ENCODE measurements around the gene RASSF5.
A peak's percentile ranks its signal among the peaks of the same experiment; 100 is the strongest.

DNA sequence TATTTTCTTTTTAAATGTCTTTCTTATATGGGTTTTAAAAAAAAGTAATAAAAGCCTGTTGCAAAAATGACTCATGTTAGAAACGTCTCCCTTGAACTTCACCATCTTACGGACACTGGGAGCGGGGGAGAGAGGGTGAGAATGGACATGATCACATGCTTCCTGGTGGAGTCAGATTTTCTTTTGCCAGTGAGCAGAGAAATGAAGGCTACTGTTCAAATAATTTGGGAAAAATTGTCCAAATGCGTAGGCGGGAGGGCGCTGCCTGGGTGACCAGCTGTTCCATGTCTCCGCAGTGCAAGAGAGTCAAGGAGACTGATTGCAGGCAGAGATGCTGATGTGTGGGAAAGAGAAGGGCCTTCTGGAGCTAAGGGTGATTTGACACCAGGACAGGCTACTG, 81.9 kb downstream of the RASSF5 start:
- no peak for TF ChIP-seq CTCF (IDR thresholded peaks at IDR 0.05)
- peak in 1 of 2 donors; percentile 20 for TF ChIP-seq POLR2AphosphoS5 (IDR thresholded peaks at IDR 0.05)
- TF ChIP-seq EP300 (IDR thresholded peaks at IDR 0.05) = no peak
- TF ChIP-seq POLR2A (IDR thresholded peaks at IDR 0.05; ENCODE audit: low read depth) = no peak
